Prostate gland (tissue), 2 donors: ENCODE data around the gene NIT2. TPM values are rescaled to one million over a fixed set of nuclear protein-coding genes. Genes with fewer than 3 reads are reported as not detected.
"Not testable (repeated sequence)": the region's sequence is repeated elsewhere in the genome, so short reads cannot be mapped to it uniquely, and the experiment has no call there.

Experiments
- DNase-seq: peaks from one replicate; pipeline ENCODE4 v3.0.0-alpha.2; 2019; ENCODE audit warnings: low spot score
- H3K27ac ChIP-seq, 2 donors: fragments of 200-600 bp; sonication (generic); 2 replicates each; pipeline ENCODE4 v1.5.1; 2017 to 2019
- H3K27me3 ChIP-seq: fragments of 200-600 bp; sonication (generic); replicated peaks from 2 replicates; pipeline ENCODE4 v1.5.1; 2019; ENCODE audit not compliant: insufficient read depth
- H3K36me3 ChIP-seq, 2 donors: fragments of 200-600 bp; sonication (generic); 1 replicate in 1 of 2; 2 replicates in 1 of 2; pipeline versions ENCODE4 v1.5.1 to v1.8.1; 2017 to 2019
- H3K4me1 ChIP-seq: fragments of 200-600 bp; sonication (generic); replicated peaks from 2 replicates; pipeline ENCODE4 v1.5.1; 2019
- H3K4me3 ChIP-seq, 2 donors: fragments of 200-600 bp; sonication (generic); 2 replicates each; pipeline ENCODE4 v1.5.1; 2017 to 2019
- H3K9me3 ChIP-seq: fragments of 200-600 bp; sonication (generic); 2 replicates; pipeline ENCODE4 v1.5.1; 2017
- CTCF ChIP-seq, 4 experiments: fragments of 200-600 bp in 2 of 4; fragments of 450-650 bp in 2 of 4; sonication (generic) in 2 of 4; IDR thresholded peaks; 1 replicate in 3 of 4; 2 replicates in 1 of 4; pipeline ENCODE4 v1.5.1; 2016 to 2019; ENCODE audit warnings: antibody characterized with exemption in 4 of 4, mild to moderate bottlenecking in 2 of 4, moderate library complexity in 2 of 4
- POLR2A ChIP-seq: fragments of 450-650 bp; IDR thresholded peaks from one replicate; pipeline ENCODE4 v1.6.1; 2016; ENCODE audit warnings: antibody characterized with exemption, mild to moderate bottlenecking
- POLR2AphosphoS5 ChIP-seq: sonication (generic); formaldehyde crosslinking; IDR thresholded peaks from one replicate; pipeline ENCODE4 v1.6.1; 2017; ENCODE audit warnings: antibody characterized with exemption
- WGBS: methylation state at CpG from one replicate; pipeline ENCODE4 v1.1.5; 2018; 5-methylcytosine and 5-hydroxymethylcytosine counted together
- intact Hi-C: fragments of 100-400 bp; cut with DNase I; formaldehyde crosslinking; loops from one replicate; pipeline ENCODE4 v1.14.2; 2022
- total RNA-seq, 2 donors: library from RNA; depleted of rRNA; stranded (reverse); fragments of >200 nt; gene quantifications; one replicate each; pipeline ENCODE4 v1.1.0, GENCODE V29; 2016

The NIT2 gene
- total RNA-seq, 2 donors from 2014 or later: 21.4 to 32.4 TPM

GRCh38 chr3:100316641-100317069, 17.9 kb upstream of the NIT2 start:
- 30% methylated on average over 8 of the region's 8 CpGs for WGBS
- Histone ChIP-seq H3K27me3 (no peaks in the 10 kb centered on the region), H3K36me3 (peaks cover 0 to 4% of the 10 kb centered on the region in 2 donors), H3K4me3 (no peak overlapping the region), H3K27ac (no peak overlapping the region), H3K4me1 (no peaks in the 10 kb centered on the region), H3K9me3 (no peaks in the 10 kb centered on the region)
- no peak for DNase-seq
- intact Hi-C loops: loop anchor here (10.0 kb wide), 1 partner anchor 278 kb away; no protein-coding TSS in a partner anchor
- TF ChIP-seq CTCF (IDR thresholded peaks at IDR 0.05): peak in 3 of 4 experiments; percentile 58 to 70 (median 63)
- TF ChIP-seq POLR2A: no peak

- no peaks in the 10 kb centered on the region for H3K9me3 ChIP-seq
- no peak for DNase-seq
- H3K27ac ChIP-seq: no peak overlapping the region
- no peak overlapping the region for H3K4me3 ChIP-seq
- 91% methylated on average over 2 of the region's 2 CpGs for WGBS
- peaks cover 0 to 4% of the 10 kb centered on the region in 2 donors for H3K36me3 ChIP-seq
- H3K27me3 ChIP-seq: no peaks in the 10 kb centered on the region
- no peaks in the 10 kb centered on the region for H3K4me1 ChIP-seq
- TF ChIP-seq POLR2AphosphoS5: no peak
- no peak for TF ChIP-seq CTCF (IDR thresholded peaks at IDR 0.05)
- TF ChIP-seq POLR2A: no peak
- intact Hi-C loops: loop anchor here (10.0 kb wide), 1 partner anchor 277 kb away; no protein-coding TSS in a partner anchor
These were observed 16.6 kb upstream of the NIT2 start for GRCh38 chr3:100317912-100318311.

GRCh38 chr3:100319951-100320350, 14.6 kb upstream of the NIT2 start:
- no peaks in the 10 kb centered on the region for H3K9me3 ChIP-seq
- H3K4me3 ChIP-seq: no peak overlapping the region
- H3K36me3 ChIP-seq: peaks cover 0 to 4% of the 10 kb centered on the region in 2 donors
- TF ChIP-seq POLR2AphosphoS5 (no peak), CTCF (IDR thresholded peaks at IDR 0.05) (no peak), POLR2A (no peak)
- H3K27ac ChIP-seq: no peak overlapping the region
- DNase-seq: no peak
- no peaks in the 10 kb centered on the region for H3K4me1 ChIP-seq
- no peaks in the 10 kb centered on the region for H3K27me3 ChIP-seq
- WGBS: 90% methylated on average over 2 of the region's 2 CpGs
- intact Hi-C loops: loop anchor here (10.0 kb wide), 1 partner anchor 275 kb away; no protein-coding TSS in a partner anchor

GRCh38 chr3:100324044-100324443, 10.5 kb upstream of the NIT2 start:
- Histone ChIP-seq H3K36me3 (peaks cover 0 to 4% of the 10 kb centered on the region in 2 donors), H3K4me3 (no peak overlapping the region), H3K27ac (no peak overlapping the region), H3K27me3 (no peaks in the 10 kb centered on the region), H3K9me3 (no peaks in the 10 kb centered on the region), H3K4me1 (no peaks in the 10 kb centered on the region)
- intact Hi-C loops: no loop called here
- DNase-seq: no peak
- no peak for TF ChIP-seq POLR2AphosphoS5
- TF ChIP-seq CTCF (IDR thresholded peaks at IDR 0.05): no peak
- no peak for TF ChIP-seq POLR2A

- Histone ChIP-seq H3K27ac (no peak overlapping the region), H3K36me3 (no peaks in the 10 kb centered on the region), H3K9me3 (no peaks in the 10 kb centered on the region), H3K4me3 (no peak overlapping the region), H3K27me3 (no peaks in the 10 kb centered on the region), H3K4me1 (no peaks in the 10 kb centered on the region)
- intact Hi-C loops: no loop called here
- no peak for TF ChIP-seq CTCF (IDR thresholded peaks at IDR 0.05)
- no peak for TF ChIP-seq POLR2AphosphoS5
- TF ChIP-seq POLR2A: no peak
- no peak for DNase-seq
These were observed 8.7 kb upstream of the NIT2 start for GRCh38 chr3:100325827-100326226.

- H3K27ac ChIP-seq, H3K9me3 ChIP-seq, H3K4me1 ChIP-seq, H3K4me3 ChIP-seq, DNase-seq, H3K27me3 ChIP-seq, H3K36me3 ChIP-seq, intact Hi-C loops: not testable (repeated sequence)
- WGBS: 88% methylated on average over 5 of the region's 5 CpGs
These were observed 7.2 kb upstream of the NIT2 start for GRCh38 chr3:100327377-100327776.
